Skeletal muscle satellite cell (primary cell): ENCODE data around the gene TUBA4B.

Experiments used
- H3K27me3 ChIP-seq: 2 replicates; pipeline ENCODE4 v1.7.0; 2013; ENCODE audit warnings: low read length; ENCODE audit not compliant: control insufficient read depth, insufficient read depth
- H3K36me3 ChIP-seq: 2 replicates; pipeline ENCODE4 v1.7.0; 2013; ENCODE audit warnings: mild to moderate bottlenecking, control low read depth, low read length; ENCODE audit not compliant: insufficient read depth
- H3K4me1 ChIP-seq: 2 replicates; pipeline ENCODE4 v1.7.0; 2013; ENCODE audit warnings: low read length; ENCODE audit not compliant: control insufficient read depth, insufficient read depth
- H3K4me2 ChIP-seq: 2 replicates; pipeline ENCODE4 v1.7.0; 2013; ENCODE audit warnings: mild to moderate bottlenecking, low read length
- H3K4me3 ChIP-seq: 2 replicates; pipeline ENCODE4 v1.7.0; 2013; ENCODE audit warnings: low read length
- H3K9ac ChIP-seq: 2 replicates; pipeline ENCODE4 v1.7.0; 2013; ENCODE audit warnings: mild to moderate bottlenecking, low read depth, low read length, moderate library complexity
- H3K9me3 ChIP-seq: replicated peaks from 2 replicates; pipeline ENCODE4 v1.7.0; 2013; ENCODE audit warnings: mild to moderate bottlenecking, control low read depth, low read length

The TUBA4B gene

GRCh38 chr2:219210886-219211362 is 42.1 kb upstream of the TUBA4B start:
- Histone ChIP-seq H3K27me3 (no peaks in the 10 kb centered on the region), H3K4me2 (no peak overlapping the region), H3K9me3 (no peaks in the 10 kb centered on the region), H3K9ac (no peak overlapping the region), H3K4me3 (no peak overlapping the region), H3K36me3 (peaks cover 62% of the 10 kb centered on the region), H3K4me1 (peaks cover 18% of the 10 kb centered on the region)

GRCh38 chr2:219213026-219213415 is 40.0 kb upstream of the TUBA4B start:
- peaks cover 65% of the 10 kb centered on the region for H3K36me3 ChIP-seq
- H3K9ac ChIP-seq: no peak overlapping the region
- no peaks in the 10 kb centered on the region for H3K27me3 ChIP-seq
- peaks cover 18% of the 10 kb centered on the region for H3K4me1 ChIP-seq
- H3K4me2 ChIP-seq: no peak overlapping the region
- H3K4me3 ChIP-seq: no peak overlapping the region
- H3K9me3 ChIP-seq: no peaks in the 10 kb centered on the region

GRCh38 chr2:219213486-219214071 is 39.5 kb upstream of the TUBA4B start:
- peaks cover 61% of the 10 kb centered on the region for H3K36me3 ChIP-seq

GRCh38 chr2:219214141-219214540 is 38.9 kb upstream of the TUBA4B start:
- Histone ChIP-seq H3K27me3 (no peaks in the 10 kb centered on the region), H3K4me3 (no peak overlapping the region), H3K36me3 (peaks cover 55% of the 10 kb centered on the region), H3K9ac (no peak overlapping the region), H3K4me2 (no peak overlapping the region), H3K4me1 (peaks cover 24% of the 10 kb centered on the region), H3K9me3 (no peaks in the 10 kb centered on the region)

More at GRCh38 chr2:219213486-219214071, 39.5 kb upstream of the TUBA4B start:
- Histone ChIP-seq H3K4me2 (no peak overlapping the region), H3K27me3 (no peaks in the 10 kb centered on the region), H3K9me3 (no peaks in the 10 kb centered on the region), H3K4me3 (no peak overlapping the region), H3K4me1 (peaks cover 18% of the 10 kb centered on the region), H3K9ac (no peak overlapping the region)

- no peak overlapping the region for H3K4me3 ChIP-seq
- H3K9ac ChIP-seq: no peak overlapping the region
- H3K4me2 ChIP-seq: no peak overlapping the region
- H3K9me3 ChIP-seq: no peaks in the 10 kb centered on the region
- peaks cover 30% of the 10 kb centered on the region for H3K4me1 ChIP-seq
- H3K36me3 ChIP-seq: peaks cover 51% of the 10 kb centered on the region
- no peaks in the 10 kb centered on the region for H3K27me3 ChIP-seq
These were observed 38.3 kb upstream of the TUBA4B start for GRCh38 chr2:219214786-219215185.

- Histone ChIP-seq H3K4me3 (no peak overlapping the region), H3K27me3 (no peaks in the 10 kb centered on the region), H3K9ac (no peak overlapping the region), H3K9me3 (no peaks in the 10 kb centered on the region), H3K36me3 (peaks cover 50% of the 10 kb centered on the region), H3K4me2 (no peak overlapping the region), H3K4me1 (peaks cover 31% of the 10 kb centered on the region)
These were observed 37.0 kb upstream of the TUBA4B start for GRCh38 chr2:219215871-219216534.

- Histone ChIP-seq H3K9ac (no peak overlapping the region), H3K4me1 (peaks cover 31% of the 10 kb centered on the region), H3K4me3 (no peak overlapping the region), H3K9me3 (no peaks in the 10 kb centered on the region), H3K27me3 (no peaks in the 10 kb centered on the region), H3K4me2 (no peak overlapping the region), H3K36me3 (peaks cover 52% of the 10 kb centered on the region)
These were observed 36.5 kb upstream of the TUBA4B start for GRCh38 chr2:219216535-219216915.

GRCh38 chr2:219218217-219218731 is 34.8 kb upstream of the TUBA4B start:
- H3K36me3 ChIP-seq: peaks cover 53% of the 10 kb centered on the region
- peaks cover 31% of the 10 kb centered on the region for H3K4me1 ChIP-seq
- H3K27me3 ChIP-seq: no peaks in the 10 kb centered on the region
- no peaks in the 10 kb centered on the region for H3K9me3 ChIP-seq
- H3K9ac ChIP-seq: peak overlapping the region; percentile 71
- peak overlapping the region; percentile 71 for H3K4me3 ChIP-seq
- peak overlapping the region; percentile 93 for H3K4me2 ChIP-seq

GRCh38 chr2:219218732-219219701 is 34.0 kb upstream of the TUBA4B start, which contains the start of gene ABCB6:
ABCB6 (minus strand) TSS chr2:219218958; CDS start chr2:219218673, 285 bp downstream.
- Histone ChIP-seq H3K9ac (peak within 1 kb of the TSS; percentile 71), H3K4me2 (peak within 1 kb of the TSS; percentile 93)

GRCh38 chr2:219219784-219220532 is 33.1 kb upstream of the TUBA4B start:
- H3K4me1 ChIP-seq: peaks cover 31% of the 10 kb centered on the region
- H3K36me3 ChIP-seq: peaks cover 54% of the 10 kb centered on the region
- H3K27me3 ChIP-seq: no peaks in the 10 kb centered on the region
- H3K9ac ChIP-seq: peak overlapping the region; percentile 71
- no peak overlapping the region for H3K4me3 ChIP-seq
- peak overlapping the region; percentile 93 for H3K4me2 ChIP-seq
- H3K9me3 ChIP-seq: no peaks in the 10 kb centered on the region

More at GRCh38 chr2:219218732-219219701, 34.0 kb upstream of the TUBA4B start, which contains the start of gene ABCB6:
- H3K4me3 ChIP-seq: peak within 1 kb of the TSS; percentile 71
- no peaks in the 10 kb centered on the region for H3K9me3 ChIP-seq
- H3K4me1 ChIP-seq: peaks cover 31% of the 10 kb centered on the region
- H3K36me3 ChIP-seq: peaks cover 53% of the 10 kb centered on the region
- H3K27me3 ChIP-seq: no peaks in the 10 kb centered on the region
